Skeletal muscle satellite cell (primary cell): ENCODE results near the gene SLC24A4.

ENCODE experiments used
- H3K27me3 ChIP-seq: 2 replicates; pipeline ENCODE4 v1.7.0; 2013; ENCODE audit warnings: low read length; ENCODE audit not compliant: control insufficient read depth, insufficient read depth
- H3K36me3 ChIP-seq: 2 replicates; pipeline ENCODE4 v1.7.0; 2013; ENCODE audit warnings: mild to moderate bottlenecking, control low read depth, low read length; ENCODE audit not compliant: insufficient read depth
- H3K4me1 ChIP-seq: 2 replicates; pipeline ENCODE4 v1.7.0; 2013; ENCODE audit warnings: low read length; ENCODE audit not compliant: control insufficient read depth, insufficient read depth
- H3K4me2 ChIP-seq: 2 replicates; pipeline ENCODE4 v1.7.0; 2013; ENCODE audit warnings: mild to moderate bottlenecking, low read length
- H3K4me3 ChIP-seq: 2 replicates; pipeline ENCODE4 v1.7.0; 2013; ENCODE audit warnings: low read length
- H3K9ac ChIP-seq: 2 replicates; pipeline ENCODE4 v1.7.0; 2013; ENCODE audit warnings: mild to moderate bottlenecking, low read depth, low read length, moderate library complexity
- H3K9me3 ChIP-seq: replicated peaks from 2 replicates; pipeline ENCODE4 v1.7.0; 2013; ENCODE audit warnings: mild to moderate bottlenecking, control low read depth, low read length

Gene SLC24A4

GRCh38 chr14:92513204-92513965 is 190.4 kb downstream of the SLC24A4 start, which contains the start of gene RIN3:
RIN3 (plus strand) TSS chr14:92513781; CDS start chr14:92513933, 152 bp downstream.
- Histone ChIP-seq H3K4me3 (peak within 1 kb of the TSS; percentile 86), H3K27me3 (no peaks in the 10 kb centered on the region), H3K4me1 (peaks cover 24% of the 10 kb centered on the region), H3K9ac (peak within 1 kb of the TSS; percentile 94), H3K4me2 (peak within 1 kb of the TSS; percentile 92), H3K9me3 (no peaks in the 10 kb centered on the region), H3K36me3 (no peaks in the 10 kb centered on the region)

GRCh38 chr14:92513966-92514843 is 191.2 kb downstream of the SLC24A4 start:
- no peaks in the 10 kb centered on the region for H3K36me3 ChIP-seq
- peak overlapping the region; percentile 94 for H3K9ac ChIP-seq
- peak overlapping the region; percentile 86 for H3K4me3 ChIP-seq
- peak overlapping the region; percentile 92 for H3K4me2 ChIP-seq
- H3K9me3 ChIP-seq, result no peaks in the 10 kb centered on the region
- H3K27me3 ChIP-seq, result no peaks in the 10 kb centered on the region
- peaks cover 24% of the 10 kb centered on the region for H3K4me1 ChIP-seq

GRCh38 chr14:92514844-92515514 is 192.0 kb downstream of the SLC24A4 start:
- H3K4me1 ChIP-seq, result peaks cover 24% of the 10 kb centered on the region
- peak overlapping the region; percentile 86 for H3K4me3 ChIP-seq
- peak overlapping the region; percentile 94 for H3K9ac ChIP-seq
- H3K9me3 ChIP-seq, result no peaks in the 10 kb centered on the region
- H3K36me3 ChIP-seq, result no peaks in the 10 kb centered on the region
- peak overlapping the region; percentile 92 for H3K4me2 ChIP-seq
- H3K27me3 ChIP-seq, result no peaks in the 10 kb centered on the region

GRCh38 chr14:92515546-92516343 is 192.8 kb downstream of the SLC24A4 start:
- Histone ChIP-seq H3K9ac (peak overlapping the region; percentile 94), H3K4me3 (no peak overlapping the region), H3K27me3 (no peaks in the 10 kb centered on the region), H3K4me2 (peak overlapping the region; percentile 92), H3K36me3 (no peaks in the 10 kb centered on the region), H3K4me1 (peaks cover 23% of the 10 kb centered on the region), H3K9me3 (no peaks in the 10 kb centered on the region)

GRCh38 chr14:92516344-92516965 is 193.5 kb downstream of the SLC24A4 start:
- Histone ChIP-seq H3K9ac (no peak overlapping the region), H3K4me1 (peaks cover 16% of the 10 kb centered on the region), H3K36me3 (no peaks in the 10 kb centered on the region), H3K27me3 (no peaks in the 10 kb centered on the region), H3K4me2 (no peak overlapping the region), H3K4me3 (no peak overlapping the region), H3K9me3 (no peaks in the 10 kb centered on the region)

- no peaks in the 10 kb centered on the region for H3K36me3 ChIP-seq
- H3K27me3 ChIP-seq, result no peaks in the 10 kb centered on the region
- H3K4me2 ChIP-seq, result no peak overlapping the region
- H3K9ac ChIP-seq, result no peak overlapping the region
- H3K9me3 ChIP-seq, result no peaks in the 10 kb centered on the region
- H3K4me1 ChIP-seq, result peaks cover 12% of the 10 kb centered on the region
- H3K4me3 ChIP-seq, result no peak overlapping the region
Measured at GRCh38 chr14:92516966-92517506, 194.1 kb downstream of the SLC24A4 start.

- no peaks in the 10 kb centered on the region for H3K9me3 ChIP-seq
- no peak overlapping the region for H3K4me2 ChIP-seq
- peaks cover 12% of the 10 kb centered on the region for H3K4me1 ChIP-seq
- H3K9ac ChIP-seq, result no peak overlapping the region
- H3K27me3 ChIP-seq, result no peaks in the 10 kb centered on the region
- H3K36me3 ChIP-seq, result no peaks in the 10 kb centered on the region
- no peak overlapping the region for H3K4me3 ChIP-seq
Measured at GRCh38 chr14:92517761-92518160, 194.8 kb downstream of the SLC24A4 start.

- Histone ChIP-seq H3K4me3 (no peak overlapping the region), H3K9me3 (no peaks in the 10 kb centered on the region), H3K27me3 (no peaks in the 10 kb centered on the region), H3K9ac (no peak overlapping the region), H3K4me2 (no peak overlapping the region), H3K4me1 (peaks cover 8% of the 10 kb centered on the region), H3K36me3 (no peaks in the 10 kb centered on the region)
Measured at GRCh38 chr14:92519246-92520101, 196.5 kb downstream of the SLC24A4 start.

GRCh38 chr14:92520102-92521057 is 197.4 kb downstream of the SLC24A4 start:
- H3K9ac ChIP-seq, result no peak overlapping the region
- H3K4me1 ChIP-seq, result no peaks in the 10 kb centered on the region
- H3K4me3 ChIP-seq, result no peak overlapping the region

More at GRCh38 chr14:92520102-92521057, 197.4 kb downstream of the SLC24A4 start:
- Histone ChIP-seq H3K36me3 (no peaks in the 10 kb centered on the region), H3K4me2 (no peak overlapping the region), H3K9me3 (no peaks in the 10 kb centered on the region), H3K27me3 (no peaks in the 10 kb centered on the region)
